GM12878 (cell line): Measurements from ENCODE around the gene ERP27. TPM values are rescaled to one million over a fixed set of nuclear protein-coding genes. Genes with fewer than 3 reads are reported as not detected.

Experiments used
- ATAC-seq: fragments of 200-7000 bp; cut with Tn5 transposase; 3 replicates; pipeline ENCODE4 v1.9.1; 2020; ENCODE audit warnings: mild to moderate bottlenecking, moderate library complexity
- BruUV-seq: library from RNA; stranded (reverse); fragments of 400-500 nt; replicated peaks from 2 replicates; lab custom pipeline; 2021; lab: Mats Ljungman, UMichigan
- CTCF ChIA-PET: fragments of 300-600 bp; sonication (Branson Sonifier 250); formaldehyde crosslinking; extraction: SDS; loops from one replicate; lab custom pipeline; 2021; ENCODE audit warnings: inconsistent platforms; lab: Yijun Ruan, JAX
- POLR2A ChIA-PET: fragments of 350-600 bp; formaldehyde crosslinking; extraction: SDS; loops from one replicate; lab custom pipeline; 2021; ENCODE audit warnings: inconsistent platforms; lab: Charles Lee
- RAD21 ChIA-PET: fragments of 300-600 bp; sonication (Branson Sonifier 250); formaldehyde crosslinking; loops from one replicate; lab custom pipeline; 2023; ENCODE audit warnings: antibody characterized with exemption; ENCODE audit not compliant: unreplicated experiment; lab: Charles Lee
- SMC1A ChIA-PET: fragments of 300-600 bp; sonication (Branson Sonifier 250); formaldehyde crosslinking; loops from one replicate; lab custom pipeline; 2023; ENCODE audit not compliant: unreplicated experiment, uncharacterized antibody; lab: Charles Lee
- DNase-seq: peaks from one replicate; pipeline ENCODE4 v3.0.0-alpha.2; 2011; ENCODE audit warnings: low read depth, low spot score
- FAIRE-seq: peaks from 3 replicates; lab custom pipeline; 2011; peaks lifted over from hg19 to GRCh38; lab: Jason Lieb, UNC
- H2AFZ ChIP-seq: 2 replicates; pipeline ENCODE4 v1.6.0; 2011; ENCODE audit warnings: low read depth, low read length, control low read depth; ENCODE audit not compliant: control insufficient read depth
- H3K27ac ChIP-seq: 2 replicates; pipeline ENCODE4 v1.5.1; 2011; ENCODE audit warnings: control low read depth; ENCODE audit not compliant: control insufficient read depth, insufficient read depth
- H3K27me3 ChIP-seq, 2 experiments: replicated peaks in 1 of 2; 2 replicates each; pipeline versions ENCODE4 v1.6.0 to v1.6.1; 2011; ENCODE audit warnings: low read length in 1 of 2; ENCODE audit not compliant: control insufficient read depth in 2 of 2, insufficient read depth in 2 of 2
- H3K36me3 ChIP-seq, 2 experiments: 2 replicates each; pipeline ENCODE4 v1.5.1; 2011; ENCODE audit warnings: low read length in 1 of 2; ENCODE audit not compliant: control insufficient read depth in 2 of 2, insufficient read depth in 2 of 2
- H3K4me1 ChIP-seq: 2 replicates; pipeline ENCODE4 v1.6.1; 2011; ENCODE audit warnings: mild to moderate bottlenecking, low read length, moderate library complexity, mixed read lengths; ENCODE audit not compliant: control insufficient read depth, insufficient read depth
- H3K4me2 ChIP-seq: 2 replicates; pipeline ENCODE4 v1.6.0; 2011; ENCODE audit warnings: control low read depth; ENCODE audit not compliant: control insufficient read depth, insufficient read depth
- H3K4me3 ChIP-seq: fragments of 200-600 bp; sonication (generic); 2 replicates; pipeline ENCODE4 v1.5.1; 2016
- H3K79me2 ChIP-seq: 2 replicates; pipeline ENCODE4 v1.6.0; 2011; ENCODE audit warnings: low read length; ENCODE audit not compliant: control insufficient read depth, insufficient read depth
- H3K9ac ChIP-seq: 2 replicates; pipeline ENCODE4 v1.8.0; 2011; ENCODE audit warnings: low read length, control low read depth, mixed read lengths; ENCODE audit not compliant: control insufficient read depth, insufficient read depth
- H3K9me3 ChIP-seq: replicated peaks from 3 replicates; pipeline ENCODE4 v1.5.1; 2011; ENCODE audit warnings: mild to moderate bottlenecking, low read length; ENCODE audit not compliant: control insufficient read depth, insufficient read depth
- H4K20me1 ChIP-seq: 2 replicates; pipeline ENCODE4 v1.6.0; 2011; ENCODE audit not compliant: control insufficient read depth, insufficient read depth
- BCL3 ChIP-seq: IDR thresholded peaks from 2 replicates; pipeline ENCODE4 v1.6.1; 2011; ENCODE audit warnings: borderline replicate concordance, low read depth, mild to moderate bottlenecking, moderate library complexity, low read length; ENCODE audit not compliant: insufficient read depth, poor library complexity, severe bottlenecking
- CREM ChIP-seq: IDR thresholded peaks from 2 replicates; pipeline ENCODE4 v1.6.1; 2014; ENCODE audit warnings: antibody characterized with exemption, low read depth
- ETV6 ChIP-seq, 2 experiments: fragments of 450-650 bp in 1 of 2; IDR thresholded peaks in 1 of 2; conservative IDR thresholded peaks in 1 of 2; 2 replicates each; pipeline ENCODE4 v1.6.1; 2014; ENCODE audit warnings: antibody characterized with exemption in 1 of 2, borderline replicate concordance in 1 of 2, low read depth in 1 of 2, mild to moderate bottlenecking in 1 of 2, moderate library complexity in 1 of 2
- HCFC1 ChIP-seq: fragments of 150-350 bp; IDR thresholded peaks from 2 replicates; pipeline ENCODE4 v1.6.1; 2014; ENCODE audit warnings: low read length
- IRF4 ChIP-seq: IDR thresholded peaks from 2 replicates; pipeline ENCODE4 v1.6.1; 2011; ENCODE audit warnings: low read depth, low read length
- NR2C1 ChIP-seq: fragments of 450-650 bp; IDR thresholded peaks from 2 replicates; pipeline ENCODE4 v1.6.1; 2017; ENCODE audit warnings: antibody characterized with exemption, mild to moderate bottlenecking, moderate library complexity
- RBBP5 ChIP-seq: fragments of 200-600 bp; sonication (generic); conservative IDR thresholded peaks from 2 replicates; pipeline ENCODE4 v1.6.1; 2016
- SMC3 ChIP-seq: IDR thresholded peaks from 2 replicates; pipeline ENCODE4 v1.6.1; 2011; ENCODE audit warnings: low read length, improper control_type of control experiment, borderline replicate concordance
- ZBED1 ChIP-seq: IDR thresholded peaks from 2 replicates; pipeline ENCODE4 v1.6.1; 2016; ENCODE audit warnings: borderline replicate concordance
- WGBS: methylation state at CpG from one replicate; pipeline ENCODE4 v1.1.6; 2016; ENCODE audit warnings: low lambda C conversion rate; ENCODE audit not compliant: insufficient replicate concordance, insufficient coverage; ENCODE audit errors: missing lambda C conversion rate; 5-methylcytosine and 5-hydroxymethylcytosine counted together
- in situ Hi-C: fragments of 300-500 bp; cut with MboI; formaldehyde crosslinking; loops from 9 replicates; pipeline ENCODE4 v1.14.3; 2018; ENCODE audit warnings: mixed read lengths
- intact Hi-C: fragments of 100-400 bp; cut with micrococcal nuclease; formaldehyde crosslinking; loops from one replicate; pipeline ENCODE4 v1.14.2; 2022; ENCODE audit not compliant: unreplicated experiment
- polyA plus RNA-seq, 11 experiments: library from polyadenylated mRNA; depleted of rRNA in 4 of 11; unstranded in 6 of 11; stranded (reverse) in 5 of 11; fragments of >200 nt; fragmentation: Nextera tagmentation in 4 of 11; fragmentation: Illumina TruSeq in 1 of 11; extraction: Ambion mirVana in 4 of 11; extraction: Trizol in 1 of 11; gene quantifications; 1 replicate in 1 of 11; 2 replicates in 10 of 11; pipeline versions ENCODE4 v1.2.1 to v1.2.3, GENCODE V29; 2011 to 2016; ENCODE audit warnings: inconsistent platforms in 2 of 11, missing spikeins in 2 of 11, low read depth in 1 of 11
- total RNA-seq, 4 experiments: library from RNA; depleted of rRNA in 3 of 4; stranded (reverse); fragments of >200 nt in 3 of 4; fragmentation: Illumina TruSeq in 1 of 4; extraction: Trizol in 1 of 4; gene quantifications; 2 replicates each; pipeline versions ENCODE4 v1.2.1 to v1.2.3, GENCODE V29; 2013 to 2021
- TF ChIP-seq, protein P1 (sequence below): fragments of 450-650 bp; IDR thresholded peaks from 2 replicates; pipeline ENCODE4 v1.6.1; 2017; ENCODE audit warnings: mild to moderate bottlenecking
- TF ChIP-seq, protein P2 (sequence below): fragments of 450-650 bp; IDR thresholded peaks from 2 replicates; pipeline ENCODE4 v1.6.1; 2014; ENCODE audit warnings: mild to moderate bottlenecking
- TF ChIP-seq, protein P3 (sequence below): fragments of 450-650 bp; formaldehyde crosslinking; IDR thresholded peaks from 2 replicates; pipeline ENCODE4 v1.4.0; 2020; ENCODE audit warnings: mild to moderate bottlenecking, moderate library complexity

The ERP27 gene
- total and polyA plus RNA-seq, 10 of the 15 experiments (the other 5 are each of a cell fraction or from before 2014, with no cell fraction given), result 0.91 to 2.4 (median 1.4) TPM

GRCh38 chr12:14907953-14908352 is 30.4 kb downstream of the ERP27 start:
- peak; percentile 28 for ATAC-seq
- RAD21 ChIA-PET, result no interaction called here

More at GRCh38 chr12:14907953-14908352, 30.4 kb downstream of the ERP27 start:
- no peak for FAIRE-seq
- no peak overlapping the region for H3K4me2 ChIP-seq
- TF ChIP-seq, protein P1, sequence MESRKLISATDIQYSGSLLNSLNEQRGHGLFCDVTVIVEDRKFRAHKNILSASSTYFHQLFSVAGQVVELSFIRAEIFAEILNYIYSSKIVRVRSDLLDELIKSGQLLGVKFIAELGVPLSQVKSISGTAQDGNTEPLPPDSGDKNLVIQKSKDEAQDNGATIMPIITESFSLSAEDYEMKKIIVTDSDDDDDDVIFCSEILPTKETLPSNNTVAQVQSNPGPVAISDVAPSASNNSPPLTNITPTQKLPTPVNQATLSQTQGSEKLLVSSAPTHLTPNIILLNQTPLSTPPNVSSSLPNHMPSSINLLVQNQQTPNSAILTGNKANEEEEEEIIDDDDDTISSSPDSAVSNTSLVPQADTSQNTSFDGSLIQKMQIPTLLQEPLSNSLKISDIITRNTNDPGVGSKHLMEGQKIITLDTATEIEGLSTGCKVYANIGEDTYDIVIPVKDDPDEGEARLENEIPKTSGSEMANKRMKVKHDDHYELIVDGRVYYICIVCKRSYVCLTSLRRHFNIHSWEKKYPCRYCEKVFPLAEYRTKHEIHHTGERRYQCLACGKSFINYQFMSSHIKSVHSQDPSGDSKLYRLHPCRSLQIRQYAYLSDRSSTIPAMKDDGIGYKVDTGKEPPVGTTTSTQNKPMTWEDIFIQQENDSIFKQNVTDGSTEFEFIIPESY, result no peak
- TF ChIP-seq, protein P2, sequence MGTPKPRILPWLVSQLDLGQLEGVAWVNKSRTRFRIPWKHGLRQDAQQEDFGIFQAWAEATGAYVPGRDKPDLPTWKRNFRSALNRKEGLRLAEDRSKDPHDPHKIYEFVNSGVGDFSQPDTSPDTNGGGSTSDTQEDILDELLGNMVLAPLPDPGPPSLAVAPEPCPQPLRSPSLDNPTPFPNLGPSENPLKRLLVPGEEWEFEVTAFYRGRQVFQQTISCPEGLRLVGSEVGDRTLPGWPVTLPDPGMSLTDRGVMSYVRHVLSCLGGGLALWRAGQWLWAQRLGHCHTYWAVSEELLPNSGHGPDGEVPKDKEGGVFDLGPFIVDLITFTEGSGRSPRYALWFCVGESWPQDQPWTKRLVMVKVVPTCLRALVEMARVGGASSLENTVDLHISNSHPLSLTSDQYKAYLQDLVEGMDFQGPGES, result no peak
- TF ChIP-seq ZBED1, result no peak
- no peak for TF ChIP-seq IRF4
- TF ChIP-seq RBBP5, result no peak
- TF ChIP-seq CREM, result no peak
- TF ChIP-seq HCFC1, result no peak
- no peak for TF ChIP-seq BCL3
- no peak for TF ChIP-seq ETV6 (conservative IDR thresholded peaks at IDR 0.05 in 1 of 2, IDR thresholded peaks at IDR 0.05 in 1 of 2; ENCODE audit: borderline replicate concordance in 1 of 2, low read depth in 1 of 2)
- TF ChIP-seq NR2C1, result no peak
- TF ChIP-seq, protein P3, sequence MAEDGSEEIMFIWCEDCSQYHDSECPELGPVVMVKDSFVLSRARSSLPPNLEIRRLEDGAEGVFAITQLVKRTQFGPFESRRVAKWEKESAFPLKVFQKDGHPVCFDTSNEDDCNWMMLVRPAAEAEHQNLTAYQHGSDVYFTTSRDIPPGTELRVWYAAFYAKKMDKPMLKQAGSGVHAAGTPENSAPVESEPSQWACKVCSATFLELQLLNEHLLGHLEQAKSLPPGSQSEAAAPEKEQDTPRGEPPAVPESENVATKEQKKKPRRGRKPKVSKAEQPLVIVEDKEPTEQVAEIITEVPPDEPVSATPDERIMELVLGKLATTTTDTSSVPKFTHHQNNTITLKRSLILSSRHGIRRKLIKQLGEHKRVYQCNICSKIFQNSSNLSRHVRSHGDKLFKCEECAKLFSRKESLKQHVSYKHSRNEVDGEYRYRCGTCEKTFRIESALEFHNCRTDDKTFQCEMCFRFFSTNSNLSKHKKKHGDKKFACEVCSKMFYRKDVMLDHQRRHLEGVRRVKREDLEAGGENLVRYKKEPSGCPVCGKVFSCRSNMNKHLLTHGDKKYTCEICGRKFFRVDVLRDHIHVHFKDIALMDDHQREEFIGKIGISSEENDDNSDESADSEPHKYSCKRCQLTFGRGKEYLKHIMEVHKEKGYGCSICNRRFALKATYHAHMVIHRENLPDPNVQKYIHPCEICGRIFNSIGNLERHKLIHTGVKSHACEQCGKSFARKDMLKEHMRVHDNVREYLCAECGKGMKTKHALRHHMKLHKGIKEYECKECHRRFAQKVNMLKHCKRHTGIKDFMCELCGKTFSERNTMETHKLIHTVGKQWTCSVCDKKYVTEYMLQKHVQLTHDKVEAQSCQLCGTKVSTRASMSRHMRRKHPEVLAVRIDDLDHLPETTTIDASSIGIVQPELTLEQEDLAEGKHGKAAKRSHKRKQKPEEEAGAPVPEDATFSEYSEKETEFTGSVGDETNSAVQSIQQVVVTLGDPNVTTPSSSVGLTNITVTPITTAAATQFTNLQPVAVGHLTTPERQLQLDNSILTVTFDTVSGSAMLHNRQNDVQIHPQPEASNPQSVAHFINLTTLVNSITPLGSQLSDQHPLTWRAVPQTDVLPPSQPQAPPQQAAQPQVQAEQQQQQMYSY (CRISPR knock-in tag), result no peak
- TF ChIP-seq SMC3, result no peak
- TF ChIP-seq, all 136 proteins: peak for 0
- no TSS peak for BruUV-seq
- Histone ChIP-seq H3K79me2 (no peaks in the 10 kb centered on the region), H2AFZ (no peak overlapping the region), H3K4me3 (no peak overlapping the region), H3K9me3 (no peaks in the 10 kb centered on the region), H3K27me3 (no peaks in the 10 kb centered on the region), H4K20me1 (no peaks in the 10 kb centered on the region), H3K27ac (no peak overlapping the region), H3K9ac (no peak overlapping the region), H3K36me3 (no peaks in the 10 kb centered on the region), H3K4me1 (peaks cover 4% of the 10 kb centered on the region; the same call in 1 of the 2 replicates)
- ChIA-PET SMC1A (no interaction called here), POLR2A (no interaction called here), CTCF (interaction anchor here (0.9 kb wide), 1 partner anchor 19 kb away, joined by 4 read pairs; no protein-coding TSS in a partner anchor)
- WGBS, result 4% methylated on average over 1 of the region's 1 CpG
- no peak for DNase-seq
- intact Hi-C loops (no loop called here), in situ Hi-C loops (no loop called here)
